Measurements from ENCODE around the gene MED29. TPM values are rescaled to one million over a fixed set of nuclear protein-coding genes. Genes with fewer than 3 reads are reported as not detected.

MED29 gene
- total and polyA plus RNA-seq, 10 of the 15 experiments (the other 5 are each of a cell fraction or from before 2014, with no cell fraction given): 3.2 to 36.6 (median 22.8) TPM

DNA sequence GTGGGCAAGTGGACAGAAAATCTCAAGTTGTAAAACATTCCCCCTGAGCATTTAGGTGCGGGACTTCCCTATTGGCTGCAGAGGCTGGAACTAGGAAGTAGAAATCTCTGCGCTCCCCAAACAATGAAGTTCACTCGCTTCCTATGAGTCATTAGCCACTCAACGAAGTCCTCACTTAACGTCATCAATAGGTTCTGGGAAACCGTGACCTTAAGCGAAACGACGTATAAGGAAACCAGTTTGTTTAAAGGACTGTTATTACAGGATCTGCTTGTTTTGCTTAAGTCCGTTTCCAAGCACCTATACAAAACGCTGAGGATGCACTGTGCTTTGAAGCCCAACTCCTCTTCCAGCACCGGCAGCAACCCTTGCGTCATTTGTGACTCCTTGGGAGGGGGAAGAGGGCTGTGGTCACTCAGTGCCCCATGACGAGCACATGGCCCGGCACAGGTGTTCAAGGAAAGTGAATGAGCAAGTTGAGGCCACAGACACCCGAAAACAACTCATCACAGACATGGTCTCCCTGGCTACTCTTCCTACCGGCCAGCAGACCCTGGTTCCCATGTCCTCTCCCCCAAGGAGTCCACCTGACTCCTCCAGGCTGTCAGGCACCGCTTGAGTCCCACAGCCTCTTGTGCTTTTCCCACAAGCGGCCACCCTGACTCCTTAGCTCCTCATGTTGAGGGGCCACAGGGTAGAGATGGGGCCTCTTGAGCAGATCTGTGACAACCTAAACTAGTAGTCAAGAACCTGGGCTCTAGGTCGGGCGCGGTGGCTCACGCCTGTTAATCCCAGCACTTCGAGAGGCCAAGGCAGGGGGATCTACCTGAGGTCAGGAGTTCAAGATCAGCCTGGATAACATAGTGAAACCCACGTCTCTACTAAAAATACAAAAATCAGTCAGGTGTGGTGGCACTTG, 39.8 kb downstream of the MED29 start (continued):
- TF ChIP-seq FOXM1 (IDR thresholded peaks at IDR 0.05; ENCODE audit: low read depth, low read length) (peak; percentile 53; the same call in 1 of the 2 replicates), POLR2AphosphoS2 (IDR thresholded peaks at IDR 0.05; ENCODE audit: low read depth, low read length) (0 out of 2 replicates have a peak, but pooled peaks have one; percentile 36), HDAC2 (IDR thresholded peaks at IDR 0.05) (no peak), ZZZ3 (IDR thresholded peaks at IDR 0.05; ENCODE audit: control insufficient read depth, insufficient read length, low read depth) (no peak), NBN (IDR thresholded peaks at IDR 0.05) (no peak), TCF3 (IDR thresholded peaks at IDR 0.05; ENCODE audit: borderline replicate concordance, insufficient read depth, low read depth, low read length) (peak; percentile 82; the same call in 1 of the 2 replicates), CREM (IDR thresholded peaks at IDR 0.05; ENCODE audit: low read depth) (peak; percentile 89), HDAC6 (IDR thresholded peaks at IDR 0.05; ENCODE audit: unreplicated experiment) (no peak), ZBED1 (IDR thresholded peaks at IDR 0.05; ENCODE audit: borderline replicate concordance) (0 out of 2 replicates have a peak, but pooled peaks have one; percentile 17), SPI1 (IDR thresholded peaks at IDR 0.05; ENCODE audit: borderline replicate concordance, insufficient read depth, low read depth, low read length) (no peak), GATAD2B (conservative IDR thresholded peaks at IDR 0.05; ENCODE audit: low read depth) (no peak), TCF12 (IDR thresholded peaks at IDR 0.05; ENCODE audit: low read depth, low read length) (peak; percentile 80; the same call in 1 of the 2 replicates)
- TF ChIP-seq, protein P1, sequence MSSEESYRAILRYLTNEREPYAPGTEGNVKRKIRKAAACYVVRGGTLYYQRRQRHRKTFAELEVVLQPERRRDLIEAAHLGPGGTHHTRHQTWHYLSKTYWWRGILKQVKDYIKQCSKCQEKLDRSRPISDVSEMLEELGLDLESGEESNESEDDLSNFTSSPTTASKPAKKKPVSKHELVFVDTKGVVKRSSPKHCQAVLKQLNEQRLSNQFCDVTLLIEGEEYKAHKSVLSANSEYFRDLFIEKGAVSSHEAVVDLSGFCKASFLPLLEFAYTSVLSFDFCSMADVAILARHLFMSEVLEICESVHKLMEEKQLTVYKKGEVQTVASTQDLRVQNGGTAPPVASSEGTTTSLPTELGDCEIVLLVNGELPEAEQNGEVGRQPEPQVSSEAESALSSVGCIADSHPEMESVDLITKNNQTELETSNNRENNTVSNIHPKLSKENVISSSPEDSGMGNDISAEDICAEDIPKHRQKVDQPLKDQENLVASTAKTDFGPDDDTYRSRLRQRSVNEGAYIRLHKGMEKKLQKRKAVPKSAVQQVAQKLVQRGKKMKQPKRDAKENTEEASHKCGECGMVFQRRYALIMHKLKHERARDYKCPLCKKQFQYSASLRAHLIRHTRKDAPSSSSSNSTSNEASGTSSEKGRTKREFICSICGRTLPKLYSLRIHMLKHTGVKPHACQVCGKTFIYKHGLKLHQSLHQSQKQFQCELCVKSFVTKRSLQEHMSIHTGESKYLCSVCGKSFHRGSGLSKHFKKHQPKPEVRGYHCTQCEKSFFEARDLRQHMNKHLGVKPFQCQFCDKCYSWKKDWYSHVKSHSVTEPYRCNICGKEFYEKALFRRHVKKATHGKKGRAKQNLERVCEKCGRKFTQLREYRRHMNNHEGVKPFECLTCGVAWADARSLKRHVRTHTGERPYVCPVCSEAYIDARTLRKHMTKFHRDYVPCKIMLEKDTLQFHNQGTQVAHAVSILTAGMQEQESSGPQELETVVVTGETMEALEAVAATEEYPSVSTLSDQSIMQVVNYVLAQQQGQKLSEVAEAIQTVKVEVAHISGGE (CRISPR knock-in tag; IDR thresholded peaks at IDR 0.05): no peak
- TF ChIP-seq, protein P2, sequence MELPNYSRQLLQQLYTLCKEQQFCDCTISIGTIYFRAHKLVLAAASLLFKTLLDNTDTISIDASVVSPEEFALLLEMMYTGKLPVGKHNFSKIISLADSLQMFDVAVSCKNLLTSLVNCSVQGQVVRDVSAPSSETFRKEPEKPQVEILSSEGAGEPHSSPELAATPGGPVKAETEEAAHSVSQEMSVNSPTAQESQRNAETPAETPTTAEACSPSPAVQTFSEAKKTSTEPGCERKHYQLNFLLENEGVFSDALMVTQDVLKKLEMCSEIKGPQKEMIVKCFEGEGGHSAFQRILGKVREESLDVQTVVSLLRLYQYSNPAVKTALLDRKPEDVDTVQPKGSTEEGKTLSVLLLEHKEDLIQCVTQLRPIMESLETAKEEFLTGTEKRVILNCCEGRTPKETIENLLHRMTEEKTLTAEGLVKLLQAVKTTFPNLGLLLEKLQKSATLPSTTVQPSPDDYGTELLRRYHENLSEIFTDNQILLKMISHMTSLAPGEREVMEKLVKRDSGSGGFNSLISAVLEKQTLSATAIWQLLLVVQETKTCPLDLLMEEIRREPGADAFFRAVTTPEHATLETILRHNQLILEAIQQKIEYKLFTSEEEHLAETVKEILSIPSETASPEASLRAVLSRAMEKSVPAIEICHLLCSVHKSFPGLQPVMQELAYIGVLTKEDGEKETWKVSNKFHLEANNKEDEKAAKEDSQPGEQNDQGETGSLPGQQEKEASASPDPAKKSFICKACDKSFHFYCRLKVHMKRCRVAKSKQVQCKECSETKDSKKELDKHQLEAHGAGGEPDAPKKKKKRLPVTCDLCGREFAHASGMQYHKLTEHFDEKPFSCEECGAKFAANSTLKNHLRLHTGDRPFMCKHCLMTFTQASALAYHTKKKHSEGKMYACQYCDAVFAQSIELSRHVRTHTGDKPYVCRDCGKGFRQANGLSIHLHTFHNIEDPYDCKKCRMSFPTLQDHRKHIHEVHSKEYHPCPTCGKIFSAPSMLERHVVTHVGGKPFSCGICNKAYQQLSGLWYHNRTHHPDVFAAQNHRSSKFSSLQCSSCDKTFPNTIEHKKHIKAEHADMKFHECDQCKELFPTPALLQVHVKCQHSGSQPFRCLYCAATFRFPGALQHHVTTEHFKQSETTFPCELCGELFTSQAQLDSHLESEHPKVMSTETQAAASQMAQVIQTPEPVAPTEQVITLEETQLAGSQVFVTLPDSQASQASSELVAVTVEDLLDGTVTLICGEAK (IDR thresholded peaks at IDR 0.05; ENCODE audit: borderline replicate concordance): no peak
- TF ChIP-seq, protein P3, sequence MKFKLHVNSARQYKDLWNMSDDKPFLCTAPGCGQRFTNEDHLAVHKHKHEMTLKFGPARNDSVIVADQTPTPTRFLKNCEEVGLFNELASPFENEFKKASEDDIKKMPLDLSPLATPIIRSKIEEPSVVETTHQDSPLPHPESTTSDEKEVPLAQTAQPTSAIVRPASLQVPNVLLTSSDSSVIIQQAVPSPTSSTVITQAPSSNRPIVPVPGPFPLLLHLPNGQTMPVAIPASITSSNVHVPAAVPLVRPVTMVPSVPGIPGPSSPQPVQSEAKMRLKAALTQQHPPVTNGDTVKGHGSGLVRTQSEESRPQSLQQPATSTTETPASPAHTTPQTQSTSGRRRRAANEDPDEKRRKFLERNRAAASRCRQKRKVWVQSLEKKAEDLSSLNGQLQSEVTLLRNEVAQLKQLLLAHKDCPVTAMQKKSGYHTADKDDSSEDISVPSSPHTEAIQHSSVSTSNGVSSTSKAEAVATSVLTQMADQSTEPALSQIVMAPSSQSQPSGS (IDR thresholded peaks at IDR 0.05; ENCODE audit: low read length): peak; percentile 43; the same call in 1 of the 2 replicates
- TF ChIP-seq, protein P4, sequence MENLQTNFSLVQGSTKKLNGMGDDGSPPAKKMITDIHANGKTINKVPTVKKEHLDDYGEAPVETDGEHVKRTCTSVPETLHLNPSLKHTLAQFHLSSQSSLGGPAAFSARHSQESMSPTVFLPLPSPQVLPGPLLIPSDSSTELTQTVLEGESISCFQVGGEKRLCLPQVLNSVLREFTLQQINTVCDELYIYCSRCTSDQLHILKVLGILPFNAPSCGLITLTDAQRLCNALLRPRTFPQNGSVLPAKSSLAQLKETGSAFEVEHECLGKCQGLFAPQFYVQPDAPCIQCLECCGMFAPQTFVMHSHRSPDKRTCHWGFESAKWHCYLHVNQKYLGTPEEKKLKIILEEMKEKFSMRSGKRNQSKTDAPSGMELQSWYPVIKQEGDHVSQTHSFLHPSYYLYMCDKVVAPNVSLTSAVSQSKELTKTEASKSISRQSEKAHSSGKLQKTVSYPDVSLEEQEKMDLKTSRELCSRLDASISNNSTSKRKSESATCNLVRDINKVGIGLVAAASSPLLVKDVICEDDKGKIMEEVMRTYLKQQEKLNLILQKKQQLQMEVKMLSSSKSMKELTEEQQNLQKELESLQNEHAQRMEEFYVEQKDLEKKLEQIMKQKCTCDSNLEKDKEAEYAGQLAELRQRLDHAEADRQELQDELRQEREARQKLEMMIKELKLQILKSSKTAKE (IDR thresholded peaks at IDR 0.05; ENCODE audit: low read depth, poor library complexity, severe bottlenecking): no peak

Measured in GM12878 (cell line).